ENCODE measurements around the gene UBIAD1.

GRCh38 chr1:11337580-11338073 is 64.6 kb downstream of the UBIAD1 start:
- TF ChIP-seq, protein P1, sequence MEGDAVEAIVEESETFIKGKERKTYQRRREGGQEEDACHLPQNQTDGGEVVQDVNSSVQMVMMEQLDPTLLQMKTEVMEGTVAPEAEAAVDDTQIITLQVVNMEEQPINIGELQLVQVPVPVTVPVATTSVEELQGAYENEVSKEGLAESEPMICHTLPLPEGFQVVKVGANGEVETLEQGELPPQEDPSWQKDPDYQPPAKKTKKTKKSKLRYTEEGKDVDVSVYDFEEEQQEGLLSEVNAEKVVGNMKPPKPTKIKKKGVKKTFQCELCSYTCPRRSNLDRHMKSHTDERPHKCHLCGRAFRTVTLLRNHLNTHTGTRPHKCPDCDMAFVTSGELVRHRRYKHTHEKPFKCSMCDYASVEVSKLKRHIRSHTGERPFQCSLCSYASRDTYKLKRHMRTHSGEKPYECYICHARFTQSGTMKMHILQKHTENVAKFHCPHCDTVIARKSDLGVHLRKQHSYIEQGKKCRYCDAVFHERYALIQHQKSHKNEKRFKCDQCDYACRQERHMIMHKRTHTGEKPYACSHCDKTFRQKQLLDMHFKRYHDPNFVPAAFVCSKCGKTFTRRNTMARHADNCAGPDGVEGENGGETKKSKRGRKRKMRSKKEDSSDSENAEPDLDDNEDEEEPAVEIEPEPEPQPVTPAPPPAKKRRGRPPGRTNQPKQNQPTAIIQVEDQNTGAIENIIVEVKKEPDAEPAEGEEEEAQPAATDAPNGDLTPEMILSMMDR (IDR thresholded peaks at IDR 0.05), result peak in 2 of 3 experiments; percentile 44 to 62
- no peak for TF ChIP-seq POLR2A (IDR thresholded peaks at IDR 0.05)
